HepG2 (cell line): ENCODE results near the gene HIRA. TPM values are rescaled to one million over a fixed set of nuclear protein-coding genes. Genes with fewer than 3 reads are reported as not detected.

Source experiments
- DMAP1 ChIP-seq: IDR thresholded peaks from 2 replicates; pipeline ENCODE4 v1.6.1; 2016
- HOXA7 ChIP-seq: sonication (generic); formaldehyde crosslinking; IDR thresholded peaks from 2 replicates; pipeline ENCODE4 v1.8.1; 2022; ENCODE audit warnings: mild to moderate bottlenecking, missing genetic modification reagents, moderate library complexity
- HOXA9 ChIP-seq: sonication (generic); formaldehyde crosslinking; IDR thresholded peaks from 2 replicates; pipeline ENCODE4 v1.8.1; 2022; ENCODE audit warnings: missing genetic modification reagents, mild to moderate bottlenecking, moderate library complexity, borderline replicate concordance
- IKZF4 ChIP-seq: sonication (generic); formaldehyde crosslinking; IDR thresholded peaks from 2 replicates; pipeline ENCODE4 v1.5.1; 2020; ENCODE audit warnings: borderline replicate concordance, mild to moderate bottlenecking, low read depth, missing genetic modification reagents; ENCODE audit errors: not compliant biosample characterization
- KLF11 ChIP-seq: IDR thresholded peaks from 2 replicates; pipeline ENCODE4 v1.6.1; 2016; ENCODE audit warnings: missing compliant biosample characterization
- NCOA2 ChIP-seq: sonication (generic); formaldehyde crosslinking; IDR thresholded peaks from 2 replicates; pipeline ENCODE4 v1.8.0; 2022; ENCODE audit warnings: inconsistent platforms
- NFE2 ChIP-seq: sonication (generic); formaldehyde crosslinking; IDR thresholded peaks from 2 replicates; pipeline ENCODE4 v1.4.0; 2020; ENCODE audit warnings: missing genetic modification reagents
- PHB2 ChIP-seq: fragments of 450-650 bp; IDR thresholded peaks from 2 replicates; pipeline ENCODE4 v1.6.1; 2018; ENCODE audit not compliant: partially characterized antibody
- RNF2 ChIP-seq: fragments of 450-650 bp; conservative IDR thresholded peaks from 2 replicates; pipeline ENCODE4 v1.6.1; 2016; ENCODE audit warnings: low read depth
- SSRP1 ChIP-seq: IDR thresholded peaks from 2 replicates; pipeline ENCODE4 v1.6.1; 2016; ENCODE audit warnings: control low read depth
- TEAD2 ChIP-seq: sonication (generic); formaldehyde crosslinking; IDR thresholded peaks from 2 replicates; pipeline ENCODE4 v1.9.0; 2021; ENCODE audit warnings: missing genetic modification reagents
- THAP9 ChIP-seq: sonication (generic); formaldehyde crosslinking; IDR thresholded peaks from 2 replicates; pipeline ENCODE4; 2020; ENCODE audit warnings: missing genetic modification reagents, mild to moderate bottlenecking, borderline replicate concordance
- ZBTB34 ChIP-seq: sonication (generic); formaldehyde crosslinking; IDR thresholded peaks from 2 replicates; pipeline ENCODE4 v1.8.0; 2022; ENCODE audit warnings: mild to moderate bottlenecking, missing genetic modification reagents
- ZBTB4 ChIP-seq: sonication (generic); formaldehyde crosslinking; IDR thresholded peaks from 2 replicates; pipeline ENCODE4 v1.4.0; 2020; ENCODE audit warnings: missing genetic modification reagents, mild to moderate bottlenecking, borderline replicate concordance
- ZNF224 ChIP-seq: sonication (generic); formaldehyde crosslinking; IDR thresholded peaks from 2 replicates; pipeline ENCODE4 v1.5.0; 2020; ENCODE audit warnings: mild to moderate bottlenecking, missing genetic modification reagents
- ZNF543 ChIP-seq: sonication (generic); formaldehyde crosslinking; IDR thresholded peaks from 2 replicates; pipeline ENCODE4 v1.4.0; 2020; ENCODE audit warnings: mild to moderate bottlenecking, missing genetic modification reagents
- ZNF589 ChIP-seq: sonication (generic); formaldehyde crosslinking; conservative IDR thresholded peaks from 2 replicates; pipeline ENCODE4 v1.8.0; 2022; ENCODE audit warnings: mild to moderate bottlenecking, moderate library complexity, missing genetic modification reagents
- ZNF713 ChIP-seq: sonication (generic); formaldehyde crosslinking; IDR thresholded peaks from 2 replicates; pipeline ENCODE4 v1.4.0; 2020; ENCODE audit warnings: mild to moderate bottlenecking, missing genetic modification reagents
- ZNF879 ChIP-seq: sonication (generic); formaldehyde crosslinking; IDR thresholded peaks from 2 replicates; pipeline ENCODE4 v1.8.1; 2023; ENCODE audit warnings: missing genetic modification reagents
- ZSCAN30 ChIP-seq: sonication (generic); formaldehyde crosslinking; IDR thresholded peaks from 2 replicates; pipeline ENCODE4 v1.5.0; 2020; ENCODE audit warnings: mild to moderate bottlenecking, missing genetic modification reagents
- polyA plus RNA-seq, 8 experiments: library from polyadenylated mRNA; depleted of rRNA in 3 of 8; stranded (reverse) in 7 of 8; unstranded in 1 of 8; fragments of >200 nt; fragmentation: Illumina TruSeq in 4 of 8; extraction: Trizol in 4 of 8; gene quantifications; 2 replicates each; pipeline versions ENCODE4 v1.2.1 to v1.2.3, GENCODE V29; 2011 to 2016; ENCODE audit warnings: low read depth in 4 of 8, missing spikeins in 1 of 8, mixed read lengths in 1 of 8; ENCODE audit not compliant: insufficient read depth in 1 of 8
- total RNA-seq, 5 experiments: library from RNA; depleted of rRNA; stranded (reverse); fragments of >200 nt; fragmentation: Illumina TruSeq; extraction: Trizol; gene quantifications; 2 replicates each; pipeline ENCODE4 v1.2.3, GENCODE V29; 2016; ENCODE audit warnings: low read depth in 1 of 5
- TF ChIP-seq, protein P1 (sequence below): fragments of 450-650 bp; IDR thresholded peaks from 2 replicates; pipeline ENCODE4 v1.6.1; 2016

HIRA gene
- total and polyA plus RNA-seq, 2 of the 13 experiments (the other 11 are each of a cell fraction or from before 2014, with no cell fraction given) = 21.5 to 29.2 TPM

DNA sequence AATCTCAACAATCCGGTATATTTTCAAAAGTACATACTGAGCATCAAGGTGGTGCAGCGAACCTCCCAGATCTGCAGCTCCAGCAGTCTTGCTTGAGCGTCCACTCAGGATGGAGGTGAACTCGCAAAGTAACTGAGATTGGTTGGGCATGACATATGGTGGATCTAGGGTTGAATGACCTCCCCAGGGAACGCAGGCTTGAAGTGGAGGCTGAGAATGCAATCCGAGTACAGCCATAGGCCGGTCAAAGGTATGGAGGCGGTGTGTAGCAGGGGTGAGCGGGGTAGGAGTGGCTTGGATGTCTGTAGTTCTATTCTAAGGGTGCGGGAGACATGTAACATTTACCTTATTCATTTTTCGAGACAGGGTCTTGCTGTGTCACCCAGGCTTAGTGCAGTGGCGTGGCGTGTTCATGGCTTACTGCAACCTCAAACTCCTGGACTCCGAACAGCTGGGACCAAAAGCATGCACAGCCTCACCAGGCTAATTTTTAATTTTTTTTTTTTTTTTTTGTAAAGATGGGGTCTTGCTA is 16.6 kb upstream of the HIRA start (continued):
- TF ChIP-seq PHB2 (no peak), HOXA7 (CRISPR knock-in tag) (0 out of 2 replicates have a peak, but pooled peaks have one; percentile 46), NCOA2 (CRISPR knock-in tag) (no peak), ZNF589 (CRISPR knock-in tag) (no peak), ZBTB4 (CRISPR knock-in tag) (no peak), ZNF224 (CRISPR knock-in tag) (0 out of 2 replicates have a peak, but pooled peaks have one; percentile 4), IKZF4 (CRISPR knock-in tag) (no peak), SSRP1 (CRISPR knock-in tag) (peak; percentile 57; the same call in 1 of the 2 replicates), ZSCAN30 (CRISPR knock-in tag) (no peak), ZBTB34 (no peak), ZNF713 (CRISPR knock-in tag) (no peak), ZNF543 (CRISPR knock-in tag) (peak; percentile 6; the same call in 1 of the 2 replicates), DMAP1 (no peak; the same call in 1 of the 2 replicates), THAP9 (peak; percentile 49; the same call in 1 of the 2 replicates), KLF11 (no peak), NFE2 (CRISPR knock-in tag) (no peak), RNF2 (0 out of 2 replicates have a peak, but pooled peaks have one; percentile 2), ZNF879 (CRISPR knock-in tag) (no peak), HOXA9 (CRISPR knock-in tag) (peak; percentile 61; the same call in 1 of the 2 replicates), TEAD2 (CRISPR knock-in tag) (no peak)
- TF ChIP-seq, protein P1, sequence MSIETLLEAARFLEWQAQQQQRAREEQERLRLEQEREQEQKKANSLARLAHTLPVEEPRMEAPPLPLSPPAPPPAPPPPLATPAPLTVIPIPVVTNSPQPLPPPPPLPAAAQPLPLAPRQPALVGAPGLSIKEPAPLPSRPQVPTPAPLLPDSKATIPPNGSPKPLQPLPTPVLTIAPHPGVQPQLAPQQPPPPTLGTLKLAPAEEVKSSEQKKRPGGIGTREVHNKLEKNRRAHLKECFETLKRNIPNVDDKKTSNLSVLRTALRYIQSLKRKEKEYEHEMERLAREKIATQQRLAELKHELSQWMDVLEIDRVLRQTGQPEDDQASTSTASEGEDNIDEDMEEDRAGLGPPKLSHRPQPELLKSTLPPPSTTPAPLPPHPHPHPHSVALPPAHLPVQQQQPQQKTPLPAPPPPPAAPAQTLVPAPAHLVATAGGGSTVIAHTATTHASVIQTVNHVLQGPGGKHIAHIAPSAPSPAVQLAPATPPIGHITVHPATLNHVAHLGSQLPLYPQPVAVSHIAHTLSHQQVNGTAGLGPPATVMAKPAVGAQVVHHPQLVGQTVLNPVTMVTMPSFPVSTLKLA = no peak
